GM21619 (cell line): ENCODE measurements around the gene FOXP4.
"Not testable (repeated sequence)": the region's sequence is repeated elsewhere in the genome, so short reads cannot be mapped to it uniquely, and the experiment has no call there.

Experiments used
- ATAC-seq: cut with Tn5 transposase; IDR thresholded peaks from one replicate; pipeline ENCODE4 v1.9.1; 2021; ENCODE audit not compliant: unreplicated experiment

The FOXP4 gene

DNA sequence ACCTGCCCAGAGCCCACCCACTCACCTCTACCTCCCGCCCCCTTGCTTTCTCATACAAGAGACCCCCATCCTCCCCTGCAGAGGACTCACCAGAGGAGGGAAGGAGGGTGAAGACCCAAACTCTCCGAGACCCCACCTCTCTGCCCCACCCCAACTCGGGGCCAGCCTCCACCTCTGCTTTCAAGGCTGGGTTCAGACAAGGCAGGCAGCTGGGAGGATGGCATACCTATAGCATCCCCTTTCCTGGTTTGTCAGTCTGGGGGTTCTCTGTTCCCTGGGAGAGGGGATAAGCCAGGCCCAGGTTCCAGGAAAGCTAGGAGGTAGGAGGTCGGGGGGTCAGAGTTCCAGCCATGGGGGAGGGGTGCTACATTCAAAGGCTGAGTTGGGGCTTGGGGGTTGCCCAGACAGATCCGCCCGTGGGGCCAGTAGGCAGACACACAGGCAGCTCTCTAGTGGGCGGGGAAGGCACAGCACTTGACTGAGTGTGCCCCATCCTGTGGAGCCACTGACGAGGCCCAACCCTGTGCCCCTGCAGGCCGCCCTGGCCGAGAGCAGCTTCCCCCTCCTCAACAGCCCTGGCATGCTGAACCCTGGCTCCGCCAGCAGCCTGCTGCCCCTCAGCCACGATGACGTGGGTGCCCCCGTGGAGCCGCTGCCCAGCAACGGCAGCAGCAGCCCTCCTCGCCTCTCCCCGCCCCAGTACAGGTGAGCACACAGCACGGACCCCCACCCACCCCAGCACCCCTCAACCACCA, 51.2 kb downstream of the FOXP4 start:
- ATAC-seq = no peak

GRCh38 chr6:41598670-41599014, 52.5 kb downstream of the FOXP4 start:
- ATAC-seq = no peak

DNA sequence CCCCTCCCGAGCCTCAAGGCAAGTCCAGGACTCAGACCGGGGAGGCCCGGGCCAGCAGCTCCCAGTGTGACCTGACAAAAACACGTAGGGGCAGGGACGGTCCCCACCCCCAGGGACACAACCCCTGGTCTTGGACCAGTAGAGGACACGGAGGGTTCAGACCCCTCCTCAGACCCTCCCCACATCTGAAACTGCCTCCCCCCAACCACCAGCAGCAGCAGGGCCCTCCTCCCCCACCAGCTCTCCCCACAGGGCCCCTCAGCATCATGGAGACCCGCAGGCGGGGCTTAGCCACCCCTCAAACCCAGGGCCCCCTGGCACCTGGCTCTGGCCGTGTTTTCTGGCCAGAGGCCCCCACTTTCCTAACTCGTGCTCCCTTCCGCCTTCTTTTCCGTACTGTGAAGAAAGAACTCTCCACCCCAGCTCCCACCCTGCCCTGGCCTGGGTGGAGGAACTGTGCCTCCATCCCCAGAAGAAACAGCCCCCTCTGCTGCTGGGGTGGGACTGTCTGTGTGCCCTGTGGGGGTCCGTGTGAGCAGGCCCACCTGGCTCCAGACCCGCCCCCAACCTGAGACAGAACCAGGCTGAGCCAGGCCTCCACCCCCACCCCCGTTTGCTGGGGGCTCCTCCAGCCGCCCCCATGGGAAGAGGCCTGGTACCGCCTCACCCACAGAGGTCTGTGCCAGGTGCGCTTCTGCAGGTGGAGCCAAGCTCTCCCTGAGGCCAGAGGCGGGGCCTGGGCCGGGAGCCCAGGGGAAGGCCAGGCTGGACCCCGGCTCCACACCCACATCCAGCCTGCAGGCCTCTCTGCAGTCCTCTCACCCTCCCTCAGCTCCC, 53.1 kb downstream of the FOXP4 start:
- no peak for ATAC-seq

DNA sequence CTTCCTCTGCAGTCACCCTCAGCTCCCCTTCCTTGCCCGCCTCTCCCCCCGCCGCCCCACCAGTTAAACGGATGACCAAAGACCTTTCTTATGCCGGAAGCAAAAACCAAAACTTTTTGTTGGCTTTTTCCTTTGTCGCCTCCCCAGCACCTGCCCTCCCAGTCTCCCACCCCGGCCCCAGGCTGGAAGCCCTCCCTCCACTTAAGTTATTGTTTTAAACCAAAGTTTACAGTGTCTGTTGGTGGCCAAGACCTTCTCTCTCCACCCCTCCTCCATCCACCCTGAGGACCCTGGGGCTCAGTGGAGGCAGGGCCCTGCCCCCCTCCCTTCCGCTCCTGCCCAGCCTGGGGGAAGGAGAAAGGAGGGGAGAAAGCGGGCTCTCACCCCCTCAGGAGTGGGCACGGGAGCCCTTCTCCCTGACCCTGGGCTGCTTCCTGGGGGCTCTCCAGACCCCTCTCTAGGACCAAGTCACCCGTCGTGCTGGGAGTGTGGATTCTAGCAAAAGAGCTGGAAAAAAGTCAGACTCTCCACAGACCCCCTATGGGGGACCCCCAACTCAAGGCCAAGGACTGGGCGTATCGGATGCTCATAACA, 53.8 kb downstream of the FOXP4 start:
- no peak for ATAC-seq

DNA sequence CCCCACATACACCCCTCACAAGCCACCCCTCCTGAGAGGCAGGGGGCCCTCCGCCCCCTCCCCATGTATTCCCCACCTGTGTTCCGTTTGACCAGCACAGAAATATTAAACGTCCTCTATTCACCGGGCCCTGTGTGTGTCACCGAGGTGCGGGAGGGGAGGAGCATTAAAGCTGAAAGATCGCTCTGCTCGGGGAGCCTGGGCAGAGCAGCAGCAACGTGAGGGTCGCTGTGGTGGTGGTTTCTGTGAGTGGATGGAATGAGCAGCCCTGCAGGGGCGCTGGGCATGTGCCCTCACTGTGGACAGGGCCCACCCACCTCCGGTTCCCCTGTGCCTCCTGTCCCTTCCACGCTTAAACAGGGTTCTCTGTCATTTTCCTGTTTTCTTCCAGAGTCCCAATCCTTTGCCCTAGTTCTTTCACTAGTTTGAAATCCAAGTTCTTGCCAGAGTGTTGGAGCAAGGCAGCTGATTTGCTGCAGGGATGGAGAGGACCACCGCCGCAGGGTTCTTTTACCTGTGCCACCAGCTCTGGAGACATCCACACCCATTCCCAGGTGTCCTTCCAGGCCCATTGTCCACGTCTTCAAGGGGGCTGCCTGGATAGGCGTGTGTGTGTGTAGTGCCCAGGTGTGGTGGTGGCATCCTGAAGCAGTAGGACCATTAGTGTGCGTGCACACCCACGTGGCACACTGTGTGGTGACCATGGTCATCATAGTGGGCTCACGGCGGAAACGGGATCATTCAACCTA, 54.5 kb downstream of the FOXP4 start:
- ATAC-seq = no peak

GRCh38 chr6:41601248-41601549, 55.0 kb downstream of the FOXP4 start:
- no peak for ATAC-seq

DNA sequence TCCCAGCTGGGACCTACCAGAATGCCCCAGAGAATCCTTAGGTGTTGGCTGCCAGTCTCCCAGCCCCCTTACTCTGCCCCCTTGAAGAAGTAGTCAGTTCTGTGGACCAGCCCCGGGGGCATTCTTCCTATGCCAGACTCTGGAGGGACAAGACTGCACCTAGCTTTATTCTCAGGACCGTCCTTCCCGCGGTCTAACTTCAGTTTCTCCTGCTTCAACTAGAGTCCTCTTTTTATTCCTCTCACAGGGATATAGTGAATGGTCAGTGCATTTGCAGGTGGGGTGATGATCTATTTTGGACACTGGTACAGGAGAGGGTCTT, 56.2 kb downstream of the FOXP4 start:
- no peak for ATAC-seq

GRCh38 chr6:41602864-41603608, 56.9 kb downstream of the FOXP4 start:
- peak; percentile 85 for ATAC-seq

DNA sequence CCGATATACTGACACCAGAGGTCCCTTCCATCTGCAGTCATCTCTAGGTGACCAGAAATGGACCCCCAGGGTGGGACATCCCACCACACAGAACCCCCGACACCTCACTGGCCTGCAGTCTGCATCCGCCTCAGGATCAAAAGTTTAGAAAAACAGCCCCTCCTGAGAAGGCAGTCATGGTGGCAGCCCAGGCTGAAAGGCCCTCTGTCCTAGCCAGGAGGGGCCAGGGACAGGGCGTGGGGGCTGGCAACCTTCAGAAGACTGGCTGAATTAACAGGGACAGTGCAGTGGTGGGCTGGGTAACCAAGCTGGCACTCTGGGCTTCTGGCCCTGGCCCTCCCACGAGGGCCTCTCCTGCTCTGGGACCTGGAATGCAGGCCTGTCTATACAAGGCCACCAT, 57.8 kb downstream of the FOXP4 start:
- ATAC-seq = no peak

DNA sequence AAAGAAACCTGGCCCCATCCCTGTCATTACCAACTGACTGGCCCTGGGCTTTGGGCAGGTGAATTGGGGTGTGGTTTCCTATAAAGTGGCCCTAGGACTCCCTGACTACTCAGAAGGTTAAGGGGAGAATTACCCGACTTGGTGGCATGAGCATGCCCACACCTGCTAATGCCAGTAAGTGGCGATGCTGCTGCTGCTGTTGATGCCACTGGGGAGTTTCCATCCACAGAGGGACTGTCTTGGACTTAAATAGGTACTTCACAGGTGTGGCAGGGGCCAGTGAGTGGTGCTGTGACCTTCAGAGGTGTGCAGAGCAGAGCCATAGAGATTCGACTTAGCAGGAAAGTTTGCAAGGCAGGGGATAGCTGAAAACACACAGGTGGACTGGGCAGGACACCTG, 59.5 kb downstream of the FOXP4 start:
- no peak for ATAC-seq

- no peak for ATAC-seq
Measured at GRCh38 chr6:41607036-41607435, 60.9 kb downstream of the FOXP4 start.

DNA sequence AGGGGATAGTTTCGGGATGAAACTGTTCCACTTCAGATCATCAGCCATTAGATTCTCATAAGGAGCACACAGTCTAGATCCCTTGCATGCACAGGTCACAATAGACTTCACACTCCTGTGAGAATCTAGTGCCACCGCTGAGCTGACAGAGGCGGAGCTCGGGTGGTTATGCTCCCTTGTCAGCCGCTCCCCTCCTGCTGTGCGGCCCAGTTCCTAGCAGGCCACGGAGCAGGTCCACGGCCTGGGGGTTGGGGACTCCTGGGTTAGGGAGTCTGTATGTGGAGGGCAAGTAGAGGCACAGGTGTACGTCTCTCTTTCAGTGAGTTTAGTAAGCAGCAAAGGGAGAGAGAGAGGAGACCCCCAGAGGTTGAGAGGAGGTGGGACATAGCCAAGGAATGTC, 61.6 kb downstream of the FOXP4 start:
- ATAC-seq = no peak

DNA sequence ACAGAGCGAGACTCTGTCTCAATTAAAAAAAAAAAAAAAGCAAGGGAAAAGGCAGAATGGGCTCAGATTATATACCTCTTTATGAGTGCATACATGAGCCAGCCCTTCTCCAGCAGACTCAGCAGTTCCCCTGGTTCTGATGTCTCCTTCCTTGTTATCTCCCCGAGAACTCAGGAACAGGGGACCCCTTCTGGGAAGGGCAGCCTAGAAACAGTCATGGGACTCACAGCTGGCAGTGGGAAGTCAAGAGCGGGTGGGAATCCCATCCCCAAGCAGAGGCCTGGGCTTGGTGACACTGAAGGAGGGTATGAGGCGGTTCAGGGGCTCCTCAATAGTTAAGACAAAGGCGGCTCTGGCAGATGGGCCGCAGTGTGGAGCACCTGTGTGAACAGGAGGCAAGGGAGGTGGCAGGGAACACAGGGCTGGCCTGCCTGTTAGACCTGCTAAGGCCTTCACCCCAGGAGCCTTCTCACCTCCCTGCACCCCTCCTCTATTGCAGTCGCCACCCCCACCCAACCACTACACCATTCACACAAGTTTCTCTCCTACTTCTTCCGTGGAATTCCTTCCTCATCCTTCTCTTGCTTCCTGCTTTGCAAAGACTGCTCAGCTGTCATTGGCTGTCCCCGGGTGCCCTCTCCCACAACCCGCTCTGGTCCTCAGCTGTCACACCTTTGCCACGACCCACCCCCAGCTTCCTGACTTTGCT, 62.4 kb downstream of the FOXP4 start:
- ATAC-seq = no peak

DNA sequence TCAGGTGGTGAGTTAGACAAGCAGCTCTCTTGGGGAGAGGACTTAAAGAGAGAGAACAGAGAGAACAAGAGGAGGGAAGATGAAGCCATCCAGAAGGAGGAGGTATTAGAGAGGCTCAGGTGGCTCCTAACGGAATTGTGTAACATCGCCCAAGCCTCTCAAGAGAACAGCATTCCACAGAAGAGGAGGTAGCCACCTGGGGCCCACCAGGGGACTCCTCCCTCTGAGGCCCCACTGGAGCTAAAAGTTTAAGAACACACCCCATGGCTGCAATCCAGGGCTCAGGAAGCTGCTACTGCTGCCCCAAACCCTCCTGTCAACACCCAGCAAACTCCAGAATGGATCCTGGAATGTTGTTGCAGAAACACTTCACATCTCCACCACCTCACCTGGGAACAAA, 68.5 kb downstream of the FOXP4 start:
- no peak for ATAC-seq

DNA sequence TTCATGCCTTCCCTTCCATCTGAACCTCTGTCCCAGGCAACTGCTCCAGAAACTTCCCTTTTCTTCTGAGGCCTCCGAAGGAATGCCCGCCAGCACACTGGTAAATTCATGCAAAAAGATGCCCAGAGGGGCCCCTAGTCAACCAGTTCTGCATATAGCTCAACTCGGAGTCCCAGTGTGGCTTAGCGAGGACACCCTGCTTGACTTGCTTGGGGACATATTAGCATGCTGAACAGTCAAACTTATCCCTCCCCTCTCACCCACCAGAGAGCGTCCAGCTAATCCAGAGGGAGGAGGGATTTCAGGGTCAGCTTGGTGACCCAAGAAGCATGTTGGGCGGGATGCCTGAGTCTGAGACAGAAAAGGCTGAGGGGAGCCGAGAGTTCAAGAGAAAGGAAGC, 69.1 kb downstream of the FOXP4 start:
- no peak for ATAC-seq

DNA sequence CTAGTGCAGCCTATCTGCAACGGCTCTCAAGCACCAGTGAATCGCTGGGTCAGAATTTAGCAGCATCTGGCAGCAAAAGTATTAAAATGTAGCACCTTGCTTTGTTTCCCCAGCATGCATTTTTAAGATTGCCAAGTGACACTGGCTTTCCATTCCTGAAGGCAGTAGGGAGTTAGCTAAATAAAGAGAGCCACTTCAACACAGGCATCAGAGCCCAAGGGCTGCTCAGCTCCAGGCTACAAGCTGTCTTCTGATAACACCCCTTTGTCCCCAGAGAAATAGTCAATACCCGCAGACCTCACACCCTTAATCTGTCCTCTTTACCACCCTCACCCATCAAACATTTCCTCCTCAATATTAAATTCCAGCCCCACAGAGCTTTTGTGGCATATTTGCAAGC, 72.4 kb downstream of the FOXP4 start:
- no peak for ATAC-seq

GRCh38 chr6:41619193-41619592, 73.0 kb downstream of the FOXP4 start:
- ATAC-seq = not testable (repeated sequence)

GRCh38 chr6:41621367-41621766, 75.2 kb downstream of the FOXP4 start:
- ATAC-seq = no peak

- ATAC-seq = no peak
Measured at GRCh38 chr6:41621802-41622201, 75.6 kb downstream of the FOXP4 start.

- ATAC-seq = no peak
Measured at GRCh38 chr6:41622206-41622988, 76.2 kb downstream of the FOXP4 start.
